ENCODE measurements around the gene DSG2.

Gene DSG2

DNA sequence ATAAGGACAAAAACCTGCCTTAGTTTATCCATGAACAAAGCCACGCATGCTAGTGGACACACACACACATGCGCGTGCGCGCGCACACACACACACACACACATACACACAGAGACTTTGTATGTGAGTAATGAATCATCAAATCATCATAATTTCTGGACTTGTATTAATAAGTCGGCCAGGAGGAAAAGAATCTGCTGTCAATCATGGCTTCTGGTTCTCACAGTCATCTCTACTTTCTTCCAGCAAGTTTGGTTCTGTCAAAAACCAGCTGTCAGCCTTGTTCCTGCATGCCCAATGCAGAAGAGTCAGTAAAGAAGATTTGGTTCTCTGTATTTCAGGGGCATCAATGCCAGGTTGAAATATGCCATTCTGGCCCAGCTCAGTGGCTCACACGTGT, 92.6 kb downstream of the DSG2 start:
- DNase-seq (ENCODE audit: low spot score), result no peak

DNA sequence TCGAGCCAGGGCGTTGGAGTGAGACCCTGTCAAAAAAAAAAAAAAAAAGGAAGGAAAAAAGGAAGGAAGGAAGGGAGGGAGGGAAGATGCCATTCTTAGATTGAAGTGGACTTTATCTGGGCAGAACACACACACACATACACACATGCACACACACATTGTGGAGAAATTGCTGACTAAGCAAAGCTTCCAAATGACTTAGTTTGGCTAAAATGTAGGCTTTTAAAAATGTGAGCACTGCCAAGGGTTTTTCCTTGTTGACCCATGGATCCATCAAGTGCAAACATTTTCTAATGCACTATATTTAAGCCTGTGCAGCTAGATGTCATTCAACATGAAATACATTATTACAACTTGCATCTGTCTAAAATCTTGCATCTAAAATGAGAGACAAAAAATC, 93.1 kb downstream of the DSG2 start:
- no peak for DNase-seq (ENCODE audit: low spot score)

DNA sequence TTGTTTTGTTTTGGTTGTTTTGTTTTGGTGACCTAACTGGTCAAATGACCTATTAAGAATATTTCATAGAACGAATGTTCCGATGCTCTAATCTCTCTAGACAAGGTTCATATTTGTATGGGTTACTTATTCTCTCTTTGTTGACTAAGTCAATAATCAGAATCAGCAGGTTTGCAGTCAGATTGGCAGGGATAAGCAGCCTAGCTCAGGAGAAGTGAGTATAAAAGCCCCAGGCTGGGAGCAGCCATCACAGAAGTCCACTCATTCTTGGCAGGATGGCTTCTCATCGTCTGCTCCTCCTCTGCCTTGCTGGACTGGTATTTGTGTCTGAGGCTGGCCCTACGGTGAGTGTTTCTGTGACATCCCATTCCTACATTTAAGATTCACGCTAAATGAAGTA, 93.7 kb downstream of the DSG2 start, which contains the start of gene TTR:
TTR (plus strand) TSS at position 250 of the 400 bp plus-strand sequence; CDS start at position 276, 26 bp downstream.
- DNase-seq (ENCODE audit: low spot score), result no peak

DNA sequence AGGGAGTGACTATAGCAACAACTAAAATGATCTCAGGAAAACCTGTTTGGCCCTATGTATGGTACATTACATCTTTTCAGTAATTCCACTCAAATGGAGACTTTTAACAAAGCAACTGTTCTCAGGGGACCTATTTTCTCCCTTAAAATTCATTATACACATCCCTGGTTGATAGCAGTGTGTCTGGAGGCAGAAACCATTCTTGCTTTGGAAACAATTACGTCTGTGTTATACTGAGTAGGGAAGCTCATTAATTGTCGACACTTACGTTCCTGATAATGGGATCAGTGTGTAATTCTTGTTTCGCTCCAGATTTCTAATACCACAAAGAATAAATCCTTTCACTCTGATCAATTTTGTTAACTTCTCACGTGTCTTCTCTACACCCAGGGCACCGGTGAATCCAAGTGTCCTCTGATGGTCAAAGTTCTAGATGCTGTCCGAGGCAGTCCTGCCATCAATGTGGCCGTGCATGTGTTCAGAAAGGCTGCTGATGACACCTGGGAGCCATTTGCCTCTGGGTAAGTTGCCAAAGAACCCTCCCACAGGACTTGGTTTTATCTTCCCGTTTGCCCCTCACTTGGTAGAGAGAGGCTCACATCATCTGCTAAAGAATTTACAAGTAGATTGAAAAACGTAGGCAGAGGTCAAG, 94.7 kb downstream of the DSG2 start:
- no peak for DNase-seq (ENCODE audit: low spot score)

GRCh38 chr18:31595121-31595771, 97.3 kb downstream of the DSG2 start:
- no peak for DNase-seq (ENCODE audit: low spot score)

- DNase-seq (ENCODE audit: low spot score), result no peak
Observed at GRCh38 chr18:31596081-31596872, 98.3 kb downstream of the DSG2 start.

GRCh38 chr18:31598021-31598805, 100.2 kb downstream of the DSG2 start:
- no peak for DNase-seq (ENCODE audit: low spot score)

All from CD4-positive, alpha-beta T cell treated with Interleukin-15 for 4 hours (primary cell).